Measurements from ENCODE around the gene CHCHD6. TPM values are rescaled to one million over a fixed set of nuclear protein-coding genes. Genes with fewer than 3 reads are reported as not detected.
A peak's percentile ranks its signal among the peaks of the same experiment; 100 is the strongest.

CHCHD6 gene
- total and polyA plus RNA-seq, 12 donors = 10.6 to 22.5 (median 17.6) TPM

GRCh38 chr3:126684218-126684751 lies 19.8 kb upstream of the CHCHD6 start:
- H3K4me3 ChIP-seq = no peak overlapping the region
- 61 to 68% (median 62%) methylated on average over 7 of the region's 7 CpGs for WGBS, 4 donors
- TF ChIP-seq CTCF (IDR thresholded peaks at IDR 0.05) = no peak
- TF ChIP-seq POLR2A (IDR thresholded peaks at IDR 0.05) = no peak
- peaks cover 0 to 16% of the 10 kb centered on the region in 2 donors for H3K4me1 ChIP-seq (replicated peaks in 1 of 2)
- no peaks in the 10 kb centered on the region for H3K9me3 ChIP-seq (replicated peaks in 1 of 3)
- no peaks in the 10 kb centered on the region for H3K27me3 ChIP-seq
- peak in 1 of 7 donors; percentile 51 for DNase-seq
- intact Hi-C loops (cut with DNase I) = loop anchor here (10.0 kb wide), 2 partner anchors 291 to 771 kb away; no protein-coding TSS in a partner anchor
- H3K36me3 ChIP-seq (replicated peaks in 1 of 2) = no peaks in the 10 kb centered on the region
- peak overlapping the region in 1 of 5 donors; percentile 27 for H3K27ac ChIP-seq

- H3K27me3 ChIP-seq = no peaks in the 10 kb centered on the region
- DNase-seq = no peak
- intact Hi-C loops (cut with DNase I) = loop anchor here (10.0 kb wide), 2 partner anchors 290 to 770 kb away; no protein-coding TSS in a partner anchor
- no peaks in the 10 kb centered on the region for H3K36me3 ChIP-seq (replicated peaks in 1 of 2)
- no peak for TF ChIP-seq POLR2A (IDR thresholded peaks at IDR 0.05)
- no peak for TF ChIP-seq CTCF (IDR thresholded peaks at IDR 0.05)
- H3K4me3 ChIP-seq = no peak overlapping the region
- peaks cover 0 to 14% of the 10 kb centered on the region in 2 donors for H3K4me1 ChIP-seq (replicated peaks in 1 of 2)
- H3K27ac ChIP-seq = peak overlapping the region in 1 of 5 donors; percentile 27
- WGBS, 4 donors = 81 to 94% (median 86%) methylated on average over 2 to 3 of the region's 3 CpGs
- no peaks in the 10 kb centered on the region for H3K9me3 ChIP-seq (replicated peaks in 1 of 3)
These were observed 19.0 kb upstream of the CHCHD6 start for GRCh38 chr3:126685021-126685420.

GRCh38 chr3:126685493-126685892 lies 18.5 kb upstream of the CHCHD6 start:
- Histone ChIP-seq H3K27ac (no peak overlapping the region), H3K27me3 (no peaks in the 10 kb centered on the region), H3K4me3 (no peak overlapping the region), H3K9me3 (replicated peaks in 1 of 3) (no peaks in the 10 kb centered on the region), H3K36me3 (replicated peaks in 1 of 2) (no peaks in the 10 kb centered on the region), H3K4me1 (replicated peaks in 1 of 2) (peaks cover 0 to 14% of the 10 kb centered on the region in 2 donors)
- intact Hi-C loops (cut with DNase I) = loop anchor here (10.0 kb wide), 2 partner anchors 289 to 769 kb away; no protein-coding TSS in a partner anchor
- 48 to 69% (median 62%) methylated on average over 2 of the region's 2 CpGs for whole genome bisulfite sequencing, 4 donors
- DNase-seq = no peak
- no peak for TF ChIP-seq CTCF (IDR thresholded peaks at IDR 0.05)
- TF ChIP-seq POLR2A (IDR thresholded peaks at IDR 0.05) = no peak

GRCh38 chr3:126691765-126692164 lies 12.3 kb upstream of the CHCHD6 start:
- no peak overlapping the region for H3K4me3 ChIP-seq
- DNase-seq = no peak
- H3K36me3 ChIP-seq (replicated peaks in 1 of 2) = no peaks in the 10 kb centered on the region
- intact Hi-C loops (cut with DNase I) = no loop called here
- H3K9me3 ChIP-seq (replicated peaks in 1 of 3) = no peaks in the 10 kb centered on the region
- H3K4me1 ChIP-seq (replicated peaks in 1 of 2) = no peaks in the 10 kb centered on the region
- H3K27me3 ChIP-seq = peaks cover 14% of the 10 kb centered on the region
- no peak for TF ChIP-seq CTCF (IDR thresholded peaks at IDR 0.05)
- no peak for TF ChIP-seq POLR2A (IDR thresholded peaks at IDR 0.05)
- 80 to 87% (median 85%) methylated on average over 4 of the region's 4 CpGs for WGBS, 4 donors
- H3K27ac ChIP-seq = no peak overlapping the region

Data from adrenal gland (tissue), 12 donors.